Neuron (in vitro differentiated cells): ENCODE data around the gene SYNDIG1.

Experiments
- H2AFZ ChIP-seq: one replicate; pipeline ENCODE4 v1.6.1; 2013; ENCODE audit warnings: low read depth, mild to moderate bottlenecking, inconsistent platforms, low read length, moderate library complexity
- H3K27me3 ChIP-seq: one replicate; pipeline ENCODE4 v1.6.1; 2013; ENCODE audit warnings: low read length; ENCODE audit not compliant: insufficient read depth
- H3K36me3 ChIP-seq: one replicate; pipeline ENCODE4 v1.6.1; 2013; ENCODE audit warnings: low read length; ENCODE audit not compliant: insufficient read depth
- H3K4me1 ChIP-seq: one replicate; pipeline ENCODE4 v1.6.1; 2013; ENCODE audit warnings: low read length; ENCODE audit not compliant: insufficient read depth
- H3K4me3 ChIP-seq: 2 replicates; pipeline ENCODE4 v1.5.1; 2013; ENCODE audit warnings: mild to moderate bottlenecking, low read length, moderate library complexity
- H3K9me3 ChIP-seq: one replicate; pipeline ENCODE4 v1.6.1; 2013; ENCODE audit warnings: low read length

Gene SYNDIG1

GRCh38 chr20:24672886-24673677 lies 203.7 kb downstream of the SYNDIG1 start:
- Histone ChIP-seq H3K4me1 (no peaks in the 10 kb centered on the region), H3K9me3 (no peaks in the 10 kb centered on the region), H3K36me3 (no peaks in the 10 kb centered on the region), H3K4me3 (no peak overlapping the region), H3K27me3 (no peaks in the 10 kb centered on the region), H2AFZ (no peak overlapping the region)

GRCh38 chr20:24673678-24674570 lies 204.5 kb downstream of the SYNDIG1 start:
- no peak overlapping the region for H2AFZ ChIP-seq
- H3K9me3 ChIP-seq, result no peaks in the 10 kb centered on the region
- no peaks in the 10 kb centered on the region for H3K4me1 ChIP-seq
- H3K4me3 ChIP-seq, result no peak overlapping the region
- H3K27me3 ChIP-seq, result no peaks in the 10 kb centered on the region
- no peaks in the 10 kb centered on the region for H3K36me3 ChIP-seq

GRCh38 chr20:24674921-24675605 lies 205.6 kb downstream of the SYNDIG1 start:
- Histone ChIP-seq H3K4me1 (no peaks in the 10 kb centered on the region), H2AFZ (no peak overlapping the region), H3K27me3 (no peaks in the 10 kb centered on the region), H3K9me3 (no peaks in the 10 kb centered on the region), H3K4me3 (no peak overlapping the region), H3K36me3 (no peaks in the 10 kb centered on the region)

GRCh38 chr20:24675651-24676352 lies 206.4 kb downstream of the SYNDIG1 start:
- Histone ChIP-seq H3K36me3 (no peaks in the 10 kb centered on the region), H2AFZ (no peak overlapping the region), H3K27me3 (no peaks in the 10 kb centered on the region), H3K9me3 (no peaks in the 10 kb centered on the region), H3K4me3 (no peak overlapping the region), H3K4me1 (no peaks in the 10 kb centered on the region)

- Histone ChIP-seq H3K27me3 (no peaks in the 10 kb centered on the region), H3K4me1 (no peaks in the 10 kb centered on the region), H3K36me3 (no peaks in the 10 kb centered on the region), H3K4me3 (no peak overlapping the region), H2AFZ (no peak overlapping the region), H3K9me3 (no peaks in the 10 kb centered on the region)
These were observed 207.0 kb downstream of the SYNDIG1 start for GRCh38 chr20:24676353-24676977.

- no peak overlapping the region for H2AFZ ChIP-seq
- H3K4me3 ChIP-seq, result no peak overlapping the region
- no peaks in the 10 kb centered on the region for H3K4me1 ChIP-seq
- no peaks in the 10 kb centered on the region for H3K27me3 ChIP-seq
- H3K36me3 ChIP-seq, result no peaks in the 10 kb centered on the region
- no peaks in the 10 kb centered on the region for H3K9me3 ChIP-seq
These were observed 207.5 kb downstream of the SYNDIG1 start for GRCh38 chr20:24676978-24677370.

GRCh38 chr20:24677626-24678315 lies 208.3 kb downstream of the SYNDIG1 start:
- no peaks in the 10 kb centered on the region for H3K27me3 ChIP-seq
- H3K36me3 ChIP-seq, result no peaks in the 10 kb centered on the region
- no peaks in the 10 kb centered on the region for H3K4me1 ChIP-seq
- no peaks in the 10 kb centered on the region for H3K9me3 ChIP-seq
- no peak overlapping the region for H3K4me3 ChIP-seq
- no peak overlapping the region for H2AFZ ChIP-seq

- Histone ChIP-seq H3K36me3 (no peaks in the 10 kb centered on the region), H3K9me3 (no peaks in the 10 kb centered on the region), H2AFZ (no peak overlapping the region), H3K27me3 (no peaks in the 10 kb centered on the region), H3K4me1 (no peaks in the 10 kb centered on the region), H3K4me3 (no peak overlapping the region)
These were observed 209.1 kb downstream of the SYNDIG1 start for GRCh38 chr20:24678351-24679106.

- Histone ChIP-seq H3K4me3 (no peak overlapping the region), H2AFZ (no peak overlapping the region), H3K36me3 (no peaks in the 10 kb centered on the region), H3K4me1 (no peaks in the 10 kb centered on the region), H3K9me3 (no peaks in the 10 kb centered on the region), H3K27me3 (no peaks in the 10 kb centered on the region)
These were observed 210.1 kb downstream of the SYNDIG1 start for GRCh38 chr20:24679448-24680047.

GRCh38 chr20:24681634-24682495 lies 212.4 kb downstream of the SYNDIG1 start:
- Histone ChIP-seq H3K36me3 (no peaks in the 10 kb centered on the region), H2AFZ (no peak overlapping the region)

More at GRCh38 chr20:24681634-24682495, 212.4 kb downstream of the SYNDIG1 start:
- Histone ChIP-seq H3K9me3 (no peaks in the 10 kb centered on the region), H3K4me1 (no peaks in the 10 kb centered on the region), H3K4me3 (no peak overlapping the region), H3K27me3 (no peaks in the 10 kb centered on the region)
